Measurements from ENCODE around the gene USP15.
"Not testable (repeated sequence)": the region's sequence is repeated elsewhere in the genome, so short reads cannot be mapped to it uniquely, and the experiment has no call there.

The USP15 gene

DNA sequence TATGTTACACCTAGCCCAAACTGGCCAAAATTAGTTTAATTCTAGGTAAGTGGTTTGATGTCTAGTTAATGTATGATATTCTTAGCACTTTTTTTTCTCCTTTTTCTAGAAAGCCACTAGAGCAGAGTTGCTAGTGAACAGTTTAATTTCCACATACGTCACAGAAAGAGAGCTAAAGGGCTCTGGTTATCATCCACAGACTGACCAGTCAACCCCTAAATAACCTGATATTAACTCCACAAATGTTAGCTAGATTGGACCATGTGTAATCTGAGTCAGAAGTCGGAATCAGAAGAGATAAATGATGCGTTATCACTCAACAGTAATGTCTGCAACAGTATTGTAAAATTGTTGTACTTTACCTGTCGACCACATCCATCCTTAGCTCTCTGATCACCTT lies 74.9 kb downstream of the USP15 start:
- Histone ChIP-seq H3K9ac (ENCODE audit: low read depth, low read length) (no peak overlapping the region), H3K4me2 (ENCODE audit: low read length) (no peak overlapping the region), H3K4me1 (ENCODE audit: control insufficient read depth, insufficient read depth, low read length) (peaks cover 13% of the 10 kb centered on the region), H3K4me3 (ENCODE audit: low read length) (no peak overlapping the region), H3K36me3 (ENCODE audit: insufficient read depth, low read length) (no peaks in the 10 kb centered on the region), H3K9me3 (replicated peaks; ENCODE audit: low read length) (no peaks in the 10 kb centered on the region), H3K27me3 (ENCODE audit: control insufficient read depth, insufficient read depth, low read length) (no peaks in the 10 kb centered on the region)

DNA sequence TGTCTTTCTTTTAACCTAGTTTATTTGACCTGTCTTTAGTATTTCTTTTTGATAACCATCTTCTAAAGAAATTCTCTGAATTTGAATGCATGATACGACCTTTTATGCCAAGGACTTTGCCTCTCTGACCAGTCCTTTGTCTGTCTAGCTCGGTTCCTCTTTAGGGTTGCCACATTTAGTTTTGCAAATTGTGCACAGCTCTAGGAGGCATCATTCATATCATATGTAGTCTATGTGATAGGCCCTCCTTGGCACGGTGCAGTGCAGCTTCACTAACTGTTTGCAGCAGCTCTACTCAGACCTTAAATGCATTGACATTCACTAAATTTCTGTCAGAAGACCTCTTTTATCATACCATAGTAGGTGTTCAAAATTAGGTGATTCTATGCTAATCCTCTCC lies 75.6 kb downstream of the USP15 start:
- Histone ChIP-seq H3K9me3 (replicated peaks; ENCODE audit: low read length) (no peaks in the 10 kb centered on the region), H3K27me3 (ENCODE audit: control insufficient read depth, insufficient read depth, low read length) (no peaks in the 10 kb centered on the region), H3K4me1 (ENCODE audit: control insufficient read depth, insufficient read depth, low read length) (peaks cover 13% of the 10 kb centered on the region), H3K4me2 (ENCODE audit: low read length) (no peak overlapping the region), H3K36me3 (ENCODE audit: insufficient read depth, low read length) (no peaks in the 10 kb centered on the region), H3K9ac (ENCODE audit: low read depth, low read length) (no peak overlapping the region), H3K4me3 (ENCODE audit: low read length) (no peak overlapping the region)

DNA sequence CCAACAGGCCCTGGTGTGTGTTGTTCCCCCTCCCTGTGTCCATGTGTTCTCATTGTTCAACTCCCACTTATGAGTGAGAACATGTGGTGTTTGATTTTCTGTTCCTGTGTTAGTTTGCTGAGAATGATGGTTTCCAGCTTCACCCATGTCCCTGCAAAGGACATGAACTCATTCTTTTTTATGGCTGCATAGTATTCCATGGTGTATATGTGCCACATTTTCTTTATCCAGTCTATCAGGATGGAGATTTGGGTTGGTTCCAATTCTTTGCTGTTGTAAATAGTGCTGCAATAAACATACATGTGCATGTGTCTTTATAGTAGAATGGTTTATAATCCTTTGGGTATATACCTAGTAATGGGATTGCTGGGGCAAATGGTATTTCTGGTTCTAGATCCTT lies 77.4 kb downstream of the USP15 start:
- H3K9me3 ChIP-seq (replicated peaks; ENCODE audit: low read length); H3K9ac ChIP-seq (ENCODE audit: low read depth, low read length); H3K4me3 ChIP-seq (ENCODE audit: low read length); H3K36me3 ChIP-seq (ENCODE audit: insufficient read depth, low read length); H3K4me1 ChIP-seq (ENCODE audit: control insufficient read depth, insufficient read depth, low read length); H3K27me3 ChIP-seq (ENCODE audit: control insufficient read depth, insufficient read depth, low read length); H3K4me2 ChIP-seq (ENCODE audit: low read length): not testable (repeated sequence)

DNA sequence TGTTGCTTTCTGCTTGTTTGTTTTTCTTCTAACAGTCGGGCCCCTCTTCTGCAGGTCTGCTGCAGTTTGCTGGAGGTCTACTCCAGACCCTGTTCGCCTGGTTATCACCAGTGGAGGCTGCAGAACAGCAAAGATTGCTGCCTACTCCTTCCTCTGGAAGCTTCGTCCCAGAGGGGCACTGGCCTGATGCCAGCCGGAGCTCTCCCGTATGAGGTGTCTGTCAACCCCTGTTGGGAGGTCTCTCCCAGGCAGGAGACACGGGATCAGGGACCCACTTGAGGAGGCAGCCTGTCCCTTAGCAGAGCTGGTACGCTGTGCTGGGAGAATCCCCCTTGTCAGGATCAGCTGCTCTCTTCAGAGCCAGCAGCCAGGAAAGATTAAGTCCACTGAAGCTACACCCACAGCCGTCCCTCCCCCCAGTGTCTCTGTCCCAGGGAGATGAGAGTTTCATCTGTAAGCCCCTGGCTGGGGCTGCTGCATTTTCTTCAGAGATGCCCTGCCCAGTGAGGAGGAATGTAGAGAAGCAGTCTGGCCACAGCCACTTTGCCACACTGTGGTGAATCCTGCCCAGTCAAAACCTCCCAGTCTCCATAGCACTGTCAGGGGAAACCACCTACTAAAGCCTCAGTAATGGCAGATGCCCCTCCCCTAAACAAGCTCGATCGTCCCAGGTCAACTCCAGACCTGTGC lies 82.6 kb downstream of the USP15 start:
- H3K4me2 ChIP-seq (ENCODE audit: low read length); H3K9me3 ChIP-seq (replicated peaks; ENCODE audit: low read length); H3K9ac ChIP-seq (ENCODE audit: low read depth, low read length); H3K4me3 ChIP-seq (ENCODE audit: low read length); H3K27me3 ChIP-seq (ENCODE audit: control insufficient read depth, insufficient read depth, low read length); H3K4me1 ChIP-seq (ENCODE audit: control insufficient read depth, insufficient read depth, low read length): not testable (repeated sequence)
- peaks cover 11% of the 10 kb centered on the region for H3K36me3 ChIP-seq (ENCODE audit: insufficient read depth, low read length)

DNA sequence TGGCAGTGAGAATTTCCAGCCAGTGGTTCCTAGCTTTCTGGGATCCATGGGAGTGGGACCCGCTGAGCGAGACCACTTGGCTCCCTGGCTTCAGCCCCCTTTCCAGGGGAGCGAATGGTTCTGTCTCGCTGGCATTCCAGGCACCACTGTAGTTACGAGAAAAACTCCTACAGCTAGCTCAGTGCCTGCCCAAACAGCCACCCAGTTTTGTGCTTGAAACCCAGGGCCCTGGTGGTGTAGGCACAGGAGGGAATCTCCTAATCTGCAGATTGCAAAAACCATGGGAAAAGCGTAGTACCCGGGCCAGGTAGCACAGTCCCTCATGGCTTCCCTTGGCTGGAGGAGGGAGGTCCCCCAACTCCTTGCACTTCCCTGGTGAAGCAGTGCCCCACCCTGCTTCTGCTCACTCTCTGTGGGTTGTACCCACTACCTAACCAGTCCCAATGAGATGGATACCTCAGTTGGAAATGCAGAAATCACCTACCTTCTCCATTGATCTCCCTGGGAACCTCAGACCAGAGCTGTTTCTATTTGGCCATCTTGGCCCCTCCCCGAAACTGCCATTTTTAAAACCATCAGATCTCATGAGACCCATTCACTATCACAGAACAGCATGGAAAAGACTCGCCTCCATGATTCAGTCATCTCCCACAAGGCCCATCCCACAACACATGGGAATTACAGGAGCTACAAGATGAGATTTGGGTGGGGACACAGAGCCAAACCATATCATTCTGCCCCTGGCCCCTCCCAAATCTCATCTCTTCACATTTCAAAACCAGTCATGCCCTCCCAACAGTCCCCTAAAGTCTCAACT lies 83.3 kb downstream of the USP15 start:
- not testable (repeated sequence) for H3K4me3 ChIP-seq (ENCODE audit: low read length); H3K9ac ChIP-seq (ENCODE audit: low read depth, low read length); H3K4me2 ChIP-seq (ENCODE audit: low read length); H3K4me1 ChIP-seq (ENCODE audit: control insufficient read depth, insufficient read depth, low read length); H3K9me3 ChIP-seq (replicated peaks; ENCODE audit: low read length); H3K27me3 ChIP-seq (ENCODE audit: control insufficient read depth, insufficient read depth, low read length)
- peaks cover 11% of the 10 kb centered on the region for H3K36me3 ChIP-seq (ENCODE audit: insufficient read depth, low read length)

DNA sequence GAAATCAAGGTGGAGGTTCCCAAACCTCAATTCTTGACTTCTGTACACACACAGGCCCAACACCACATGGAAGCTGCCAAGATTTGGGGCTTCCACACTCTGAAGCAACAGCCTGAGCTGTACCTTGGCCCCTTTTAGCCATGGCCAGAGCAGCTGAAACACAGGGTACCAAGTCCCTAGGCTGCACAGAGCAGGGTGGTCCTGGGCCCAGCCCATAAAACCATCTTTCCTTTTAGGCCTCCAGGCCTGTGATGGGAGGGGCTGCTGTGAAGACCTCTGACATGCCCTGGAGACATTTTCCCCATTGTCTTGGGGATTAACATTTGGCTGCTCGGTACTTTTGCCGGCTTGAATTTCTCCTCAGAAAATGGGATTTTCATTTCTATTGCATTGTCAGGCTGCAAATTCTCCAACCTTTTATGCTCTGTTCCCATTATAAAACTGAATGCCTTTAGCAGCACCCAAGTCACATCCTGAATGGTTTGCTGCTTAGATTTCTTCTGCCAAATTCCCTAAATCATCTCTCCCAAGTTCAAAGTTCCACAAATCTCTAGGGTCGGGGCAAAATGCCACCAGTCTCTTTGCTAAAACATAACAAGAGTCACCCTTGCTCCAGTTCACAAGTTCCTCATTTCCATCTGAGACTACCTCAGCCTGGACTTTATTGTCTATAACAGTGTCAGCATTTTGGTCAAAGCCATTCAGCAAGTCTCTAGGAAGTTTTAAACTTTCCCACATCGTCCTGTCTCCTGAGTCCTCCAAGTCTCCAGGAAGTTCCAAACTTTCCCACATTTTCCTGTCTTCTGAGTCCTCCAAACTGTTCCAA lies 84.7 kb downstream of the USP15 start:
- not testable (repeated sequence) for H3K9me3 ChIP-seq (replicated peaks; ENCODE audit: low read length); H3K4me1 ChIP-seq (ENCODE audit: control insufficient read depth, insufficient read depth, low read length); H3K4me3 ChIP-seq (ENCODE audit: low read length); H3K4me2 ChIP-seq (ENCODE audit: low read length); H3K9ac ChIP-seq (ENCODE audit: low read depth, low read length); H3K27me3 ChIP-seq (ENCODE audit: control insufficient read depth, insufficient read depth, low read length)
- peaks cover 11% of the 10 kb centered on the region for H3K36me3 ChIP-seq (ENCODE audit: insufficient read depth, low read length)

DNA sequence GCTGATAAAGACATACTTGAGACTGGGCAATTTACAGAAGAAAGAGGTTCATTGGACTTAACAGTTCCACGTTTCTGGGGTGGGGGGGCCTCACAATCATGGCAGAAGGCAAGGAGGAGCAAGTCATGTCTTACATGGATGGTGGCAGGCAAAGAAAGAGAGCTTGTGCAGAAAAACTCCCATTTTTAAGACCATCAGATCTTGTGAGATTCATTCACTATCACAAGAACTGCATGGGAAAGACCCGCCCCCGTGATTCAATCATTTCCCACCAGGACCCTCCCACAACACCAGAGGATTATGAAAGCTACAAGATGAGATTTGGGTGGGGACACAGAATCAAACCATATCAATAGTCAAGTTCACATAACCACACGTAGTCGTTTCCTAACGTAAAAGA lies 85.5 kb downstream of the USP15 start:
- Histone ChIP-seq H3K9ac (ENCODE audit: low read depth, low read length) (no peak overlapping the region), H3K27me3 (ENCODE audit: control insufficient read depth, insufficient read depth, low read length) (no peaks in the 10 kb centered on the region), H3K4me3 (ENCODE audit: low read length) (no peak overlapping the region), H3K4me1 (ENCODE audit: control insufficient read depth, insufficient read depth, low read length) (no peaks in the 10 kb centered on the region), H3K4me2 (ENCODE audit: low read length) (no peak overlapping the region), H3K36me3 (ENCODE audit: insufficient read depth, low read length) (peaks cover 11% of the 10 kb centered on the region), H3K9me3 (replicated peaks; ENCODE audit: low read length) (no peaks in the 10 kb centered on the region)

DNA sequence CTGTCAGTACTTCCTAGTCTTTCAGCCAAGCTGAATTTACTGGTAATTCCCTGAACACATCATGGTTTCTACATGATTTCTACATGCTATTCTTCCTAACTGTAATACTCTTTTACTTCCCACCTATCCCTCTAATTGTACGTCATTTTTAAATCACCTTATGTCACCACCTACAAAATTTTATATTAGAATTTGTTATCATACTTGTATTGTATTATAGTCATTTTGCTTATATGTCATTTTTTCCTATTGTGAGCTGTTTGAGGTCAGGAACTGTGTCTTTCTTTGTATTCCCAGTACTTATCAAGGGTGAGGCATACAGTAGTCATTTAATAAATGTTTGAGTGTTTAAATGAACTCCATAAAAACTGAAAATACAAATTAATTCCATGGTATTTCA lies 86.6 kb downstream of the USP15 start:
- Histone ChIP-seq H3K9me3 (replicated peaks; ENCODE audit: low read length) (no peaks in the 10 kb centered on the region), H3K4me2 (ENCODE audit: low read length) (no peak overlapping the region), H3K4me3 (ENCODE audit: low read length) (no peak overlapping the region), H3K36me3 (ENCODE audit: insufficient read depth, low read length) (peaks cover 11% of the 10 kb centered on the region), H3K27me3 (ENCODE audit: control insufficient read depth, insufficient read depth, low read length) (no peaks in the 10 kb centered on the region), H3K9ac (ENCODE audit: low read depth, low read length) (no peak overlapping the region), H3K4me1 (ENCODE audit: control insufficient read depth, insufficient read depth, low read length) (no peaks in the 10 kb centered on the region)

DNA sequence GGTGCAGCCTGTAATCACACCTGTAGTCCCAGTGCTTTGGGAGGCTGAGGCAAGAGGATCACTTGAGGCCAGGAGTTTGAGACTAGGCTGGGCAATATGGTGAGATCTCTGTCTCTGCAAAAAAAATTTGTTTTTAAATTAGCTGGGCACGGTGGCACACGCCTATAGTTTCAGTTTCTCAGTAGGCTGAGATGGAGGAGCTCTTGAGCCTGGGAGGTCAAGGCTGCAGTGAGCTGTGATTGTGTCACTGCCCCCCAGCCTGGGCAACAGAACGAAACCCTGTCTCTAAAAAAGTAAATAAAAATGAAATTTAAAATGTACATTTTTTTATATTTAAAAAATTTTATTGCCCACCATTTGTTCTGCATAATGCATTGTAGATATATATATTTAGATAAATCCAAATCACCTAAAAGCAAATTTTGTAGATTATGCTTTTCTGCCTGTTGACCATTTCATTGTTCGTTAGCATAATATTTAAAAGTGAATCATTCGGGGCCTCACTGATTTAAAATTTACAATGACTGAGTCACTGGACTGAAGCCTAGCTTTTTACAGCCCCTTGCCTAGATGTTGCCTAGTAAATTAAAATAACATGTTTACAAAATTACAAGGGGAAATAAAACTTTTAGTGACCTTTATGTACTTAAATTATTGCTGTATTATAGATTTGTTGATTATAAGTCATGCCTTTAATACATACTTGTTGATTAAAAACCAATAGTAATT lies 87.9 kb downstream of the USP15 start:
- H3K4me1 ChIP-seq (ENCODE audit: control insufficient read depth, insufficient read depth, low read length): no peaks in the 10 kb centered on the region
- H3K9ac ChIP-seq (ENCODE audit: low read depth, low read length): no peak overlapping the region
- H3K36me3 ChIP-seq (ENCODE audit: insufficient read depth, low read length): peaks cover 11% of the 10 kb centered on the region
- H3K27me3 ChIP-seq (ENCODE audit: control insufficient read depth, insufficient read depth, low read length): no peaks in the 10 kb centered on the region
- no peaks in the 10 kb centered on the region for H3K9me3 ChIP-seq (replicated peaks; ENCODE audit: low read length)
- peak overlapping the region; percentile 29 for H3K4me2 ChIP-seq (ENCODE audit: low read length)
- no peak overlapping the region for H3K4me3 ChIP-seq (ENCODE audit: low read length)

DNA sequence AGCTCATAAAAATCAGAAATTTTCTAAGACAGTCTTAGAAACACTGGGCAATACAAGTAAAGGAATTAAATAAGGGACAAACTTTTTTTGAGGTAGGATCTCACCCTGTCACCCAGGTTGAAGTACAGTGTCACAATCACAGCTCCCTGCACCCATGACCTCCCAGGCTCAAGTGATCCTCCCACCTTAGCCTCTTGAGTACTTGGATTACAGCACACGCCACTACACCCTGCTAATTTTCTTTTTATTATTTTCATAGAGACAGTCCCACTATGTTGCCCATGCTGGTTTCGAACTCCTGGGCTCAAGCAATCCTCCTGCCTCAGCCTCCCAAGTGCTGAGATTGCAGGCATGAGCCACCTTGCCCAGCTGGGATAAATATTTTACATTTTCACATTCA lies 90.3 kb downstream of the USP15 start:
- Histone ChIP-seq H3K4me1 (ENCODE audit: control insufficient read depth, insufficient read depth, low read length) (no peaks in the 10 kb centered on the region), H3K4me2 (ENCODE audit: low read length) (no peak overlapping the region), H3K36me3 (ENCODE audit: insufficient read depth, low read length) (peaks cover 4% of the 10 kb centered on the region), H3K4me3 (ENCODE audit: low read length) (no peak overlapping the region), H3K9me3 (replicated peaks; ENCODE audit: low read length) (no peaks in the 10 kb centered on the region), H3K9ac (ENCODE audit: low read depth, low read length) (no peak overlapping the region), H3K27me3 (ENCODE audit: control insufficient read depth, insufficient read depth, low read length) (no peaks in the 10 kb centered on the region)

DNA sequence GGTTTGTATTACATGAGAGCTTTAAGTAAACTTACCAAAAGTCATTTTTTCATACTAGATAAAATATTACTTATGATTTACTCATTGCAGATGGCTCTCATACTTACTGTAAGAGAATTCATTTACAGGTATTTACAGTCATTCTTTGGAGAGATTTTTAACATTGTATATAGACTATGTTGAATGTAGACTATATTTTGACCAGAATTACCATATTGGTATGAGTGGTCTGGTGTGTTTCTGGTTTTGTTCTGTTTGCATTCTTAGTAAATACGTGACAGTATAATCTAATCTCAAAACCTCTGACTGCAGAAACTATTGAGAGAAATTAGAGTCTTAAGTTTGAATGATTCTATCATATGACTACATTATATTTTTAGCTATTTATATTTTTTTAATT lies 91.1 kb downstream of the USP15 start:
- peaks cover 5% of the 10 kb centered on the region for H3K36me3 ChIP-seq (ENCODE audit: insufficient read depth, low read length)
- H3K9ac ChIP-seq (ENCODE audit: low read depth, low read length): no peak overlapping the region
- no peaks in the 10 kb centered on the region for H3K4me1 ChIP-seq (ENCODE audit: control insufficient read depth, insufficient read depth, low read length)

More for the DNA sequence above, 91.1 kb downstream of the USP15 start:
- Histone ChIP-seq H3K4me3 (ENCODE audit: low read length) (no peak overlapping the region), H3K9me3 (replicated peaks; ENCODE audit: low read length) (no peaks in the 10 kb centered on the region), H3K4me2 (ENCODE audit: low read length) (no peak overlapping the region), H3K27me3 (ENCODE audit: control insufficient read depth, insufficient read depth, low read length) (no peaks in the 10 kb centered on the region)
